AG04449 (cell line): ENCODE data around the gene IYD.

ENCODE experiments used
- CTCF ChIA-PET: fragments of 350-600 bp; formaldehyde crosslinking; extraction: SDS; loops from one replicate; lab custom pipeline; 2021; ENCODE audit warnings: antibody characterized with exemption; lab: Yijun Ruan, JAX
- POLR2A ChIA-PET: fragments of 400-600, 350-600 bp; formaldehyde crosslinking; extraction: SDS; loops from one replicate; lab custom pipeline; 2020; ENCODE audit warnings: antibody characterized with exemption, inconsistent platforms; lab: Yijun Ruan, JAX
- DNase-seq: peaks from one replicate; pipeline ENCODE4 v3.0.0-alpha.2; 2010; ENCODE audit warnings: low read depth, low spot score
- H3K4me3 ChIP-seq: 2 replicates; pipeline ENCODE4 v1.5.1; 2011; ENCODE audit warnings: low read depth, mild to moderate bottlenecking, control low read depth, low read length
- CTCF ChIP-seq: IDR thresholded peaks from one replicate; pipeline ENCODE4 v1.5.1; 2011; ENCODE audit warnings: mild to moderate bottlenecking, moderate library complexity, low read length, control low read depth, inconsistent platforms; ENCODE audit not compliant: insufficient read depth; ENCODE audit errors: missing control alignments

IYD gene

GRCh38 chr6:150334790-150335783, 33.7 kb upstream of the IYD start:
- peak; percentile 46 for DNase-seq
- CTCF ChIA-PET, result interaction anchor here (0.6 to 1.9 kb wide), 13 partner anchors 9 to 264 kb away, joined by 3 to 50 read pairs (median 4); no protein-coding TSS in a partner anchor
- POLR2A ChIA-PET, result no interaction called here
- peak; percentile 71 for TF ChIP-seq CTCF
- no peak overlapping the region for H3K4me3 ChIP-seq

- H3K4me3 ChIP-seq, result no peak overlapping the region
- DNase-seq, result peak; percentile 19
- ChIA-PET CTCF (interaction anchor here (0.9 to 3.4 kb wide), 12 partner anchors 12 to 481 kb away, joined by 3 to 64 read pairs (median 5); partner anchors contain the start of gene ULBP3), POLR2A (no interaction called here)
- TF ChIP-seq CTCF, result no peak
Measured at GRCh38 chr6:150336299-150336698, 32.5 kb upstream of the IYD start.

- no peak overlapping the region for H3K4me3 ChIP-seq
- POLR2A ChIA-PET, result no interaction called here
- no peak for DNase-seq
- no peak for TF ChIP-seq CTCF
- CTCF ChIA-PET, result interaction anchor here (0.8 to 3.4 kb wide), 13 partner anchors 12 to 480 kb away, joined by 3 to 64 read pairs (median 5); partner anchors contain the start of gene ULBP3
Measured at GRCh38 chr6:150336708-150337107, 32.1 kb upstream of the IYD start.

- no peak overlapping the region for H3K4me3 ChIP-seq
- POLR2A ChIA-PET, result no interaction called here
- TF ChIP-seq CTCF, result no peak
- CTCF ChIA-PET, result interaction anchor here (0.8 to 4.2 kb wide), 7 partner anchors 260 to 475 kb away, joined by 3 to 39 read pairs (median 4); no protein-coding TSS in a partner anchor
- no peak for DNase-seq
Measured at GRCh38 chr6:150342126-150342525, 26.7 kb upstream of the IYD start.

- CTCF ChIA-PET, result interaction anchor here (1.0 to 4.2 kb wide), 7 partner anchors 8 to 474 kb away, joined by 3 to 39 read pairs (median 3); no protein-coding TSS in a partner anchor
Measured at GRCh38 chr6:150343434-150343833, 25.4 kb upstream of the IYD start.

More at GRCh38 chr6:150343434-150343833, 25.4 kb upstream of the IYD start:
- TF ChIP-seq CTCF, result no peak
- DNase-seq, result no peak
- H3K4me3 ChIP-seq, result no peak overlapping the region
- POLR2A ChIA-PET, result no interaction called here
